DMS53 (cell line): ENCODE data around the gene CDC42BPB.
"Not testable (repeated sequence)": the region's sequence is repeated elsewhere in the genome, so short reads cannot be mapped to it uniquely, and the experiment has no call there.

Experiments used
- DNase-seq: peaks from one replicate; lab custom pipeline; 2025; lab: John Stamatoyannopoulos, UW

Gene CDC42BPB

DNA sequence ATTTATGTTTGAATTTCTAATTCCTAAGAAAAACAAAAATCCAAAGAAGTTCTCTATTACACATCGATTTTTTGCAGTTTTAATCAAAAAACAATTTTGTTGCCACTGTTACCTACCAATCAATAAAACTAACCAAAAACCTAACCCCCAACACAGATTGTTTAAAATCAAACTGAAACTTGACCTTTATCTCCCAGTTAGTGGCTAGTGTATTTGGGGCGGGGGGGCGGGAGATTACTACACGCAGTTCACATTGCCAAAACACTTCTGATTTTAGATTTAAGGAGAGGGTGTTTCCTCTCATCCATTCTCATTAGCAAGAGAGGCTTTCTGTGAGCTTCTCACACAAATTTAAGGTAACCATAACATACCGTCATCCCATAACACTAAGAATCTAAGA is 6.4 kb downstream of the CDC42BPB start:
- no peak for DNase-seq

DNA sequence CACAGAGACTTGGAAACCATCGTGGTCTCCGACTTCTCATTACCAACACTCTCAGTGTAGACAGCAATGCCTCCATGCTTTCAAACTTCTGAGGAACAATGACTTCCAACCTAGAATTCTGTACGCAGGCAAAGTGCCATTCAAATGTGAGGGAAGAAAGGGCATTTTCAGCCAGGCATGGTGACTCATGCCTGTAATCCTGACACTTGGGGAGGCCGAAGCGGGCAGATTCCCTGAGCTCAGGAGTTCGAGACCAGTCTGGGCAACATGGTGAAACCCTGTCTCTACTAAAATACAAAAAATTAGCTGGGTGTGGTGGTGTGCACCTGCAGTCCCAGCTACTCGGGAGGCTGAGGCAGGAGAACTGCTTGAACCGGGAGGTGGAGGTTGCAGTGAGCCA is 9.9 kb downstream of the CDC42BPB start:
- DNase-seq = not testable (repeated sequence)

DNA sequence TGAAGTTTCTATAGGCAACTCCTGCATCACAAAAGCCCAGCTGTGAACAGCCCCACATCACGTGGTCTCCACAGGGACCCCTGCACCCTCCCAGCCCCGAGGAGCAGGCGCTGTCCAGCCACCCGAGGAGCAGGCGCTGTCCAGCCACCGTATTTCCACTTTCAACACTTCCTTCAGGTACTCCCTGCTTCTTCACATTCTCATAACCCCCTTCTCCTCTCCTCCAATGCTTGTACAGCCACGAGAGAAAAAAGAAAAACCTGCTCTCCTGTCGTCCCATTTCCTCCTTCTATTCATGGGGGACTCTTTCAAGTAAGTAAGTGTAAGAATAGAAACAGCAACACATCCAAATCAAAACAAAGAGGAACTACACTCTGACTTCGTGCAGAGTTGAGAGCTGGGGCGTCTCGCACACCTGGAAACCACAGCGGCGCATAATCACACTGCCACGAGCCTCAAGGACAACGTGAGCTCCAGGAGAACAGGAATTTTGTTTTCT is 11.9 kb downstream of the CDC42BPB start:
- no peak for DNase-seq

DNA sequence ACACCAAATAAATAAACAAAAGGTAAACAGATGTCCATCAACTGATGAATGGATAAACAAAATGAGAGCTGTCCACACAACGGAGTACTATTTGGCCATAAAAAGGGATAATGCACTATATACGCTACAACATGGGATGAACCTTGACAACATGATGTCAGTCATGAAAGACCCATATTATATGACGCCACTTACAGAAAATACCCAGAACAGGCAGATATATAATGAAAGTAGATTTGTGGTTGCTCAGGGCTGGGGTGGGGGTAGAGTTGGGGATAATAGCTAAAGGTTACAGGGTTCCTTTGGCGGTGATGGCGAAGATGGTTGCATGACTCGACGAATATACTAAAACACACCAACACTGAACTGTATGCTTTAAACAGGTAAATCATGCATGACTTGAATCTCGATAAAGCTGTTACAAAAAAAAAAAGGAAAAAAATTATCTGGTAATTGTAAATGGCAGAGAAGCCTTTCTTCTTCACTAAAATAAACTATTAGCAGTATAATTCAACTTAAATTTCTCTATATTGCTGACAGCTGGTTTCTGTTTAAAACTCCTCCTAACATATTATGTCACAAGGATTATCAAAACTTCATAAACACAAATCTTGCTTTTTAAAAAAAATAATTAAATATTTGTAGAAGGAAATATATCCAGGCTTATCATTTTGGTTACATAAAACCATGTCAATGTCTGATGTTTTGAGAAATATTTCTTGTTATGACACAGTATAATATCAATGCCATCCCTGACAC is 13.9 kb downstream of the CDC42BPB start:
- DNase-seq = no peak

DNA sequence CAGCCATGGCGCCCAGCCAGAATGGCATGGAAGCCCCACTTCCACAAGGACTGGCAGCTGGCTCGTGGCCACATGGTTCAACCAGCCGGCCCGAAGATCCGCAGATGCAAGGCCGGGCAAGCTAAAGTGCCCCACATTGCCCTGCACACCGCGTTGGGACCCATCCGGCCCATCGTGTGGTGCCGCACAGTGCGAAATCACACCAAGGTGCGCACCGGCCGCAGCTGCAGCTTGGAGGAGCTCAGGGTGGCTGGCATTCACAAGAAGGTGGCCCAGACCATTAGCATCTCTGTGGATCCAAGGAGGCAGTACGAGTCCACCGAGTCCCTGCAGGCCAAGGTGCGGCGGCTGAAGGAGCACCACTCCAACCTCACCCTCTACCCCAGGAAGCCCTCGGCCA is 15.9 kb downstream of the CDC42BPB start:
- no peak for DNase-seq

DNA sequence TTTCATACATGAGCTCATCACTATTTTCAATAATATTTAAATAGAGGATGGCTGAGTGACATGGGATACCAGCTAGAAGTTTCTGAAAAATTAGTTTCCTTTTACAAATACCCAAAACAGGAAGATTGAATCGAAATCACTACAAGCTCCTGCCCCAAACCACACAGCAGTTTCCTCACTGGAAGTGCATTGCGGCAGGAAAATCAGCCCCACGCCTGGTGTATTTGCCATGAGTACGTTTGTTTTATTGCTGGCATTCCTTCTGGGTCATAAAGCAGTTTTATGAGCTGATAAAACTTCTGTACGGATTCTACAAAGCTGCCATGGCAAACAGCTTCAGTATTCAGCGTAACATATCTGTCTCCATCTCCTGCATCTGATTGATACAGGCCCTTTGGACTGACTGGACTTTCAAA is 23.7 kb downstream of the CDC42BPB start:
- DNase-seq = no peak

DNA sequence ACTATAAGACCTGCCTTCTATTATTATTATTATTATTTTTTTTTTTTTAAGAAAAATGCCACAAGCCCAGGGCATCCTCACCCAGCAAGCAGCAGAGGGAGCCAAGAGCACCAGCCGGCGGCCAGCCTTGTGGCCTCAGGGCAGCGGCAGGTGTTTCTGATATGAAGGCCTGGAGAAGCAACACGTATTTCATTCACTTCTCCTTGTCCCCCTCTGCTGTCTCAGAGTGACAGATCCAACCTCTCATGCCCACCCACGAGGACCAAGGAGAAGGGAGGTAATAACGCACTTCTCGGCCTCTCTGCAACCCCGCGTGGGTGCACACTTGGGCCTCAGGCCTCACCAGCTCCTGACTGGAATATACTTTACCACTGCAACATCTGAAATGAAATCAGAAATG is 25.4 kb downstream of the CDC42BPB start:
- DNase-seq = peak; percentile 10

DNA sequence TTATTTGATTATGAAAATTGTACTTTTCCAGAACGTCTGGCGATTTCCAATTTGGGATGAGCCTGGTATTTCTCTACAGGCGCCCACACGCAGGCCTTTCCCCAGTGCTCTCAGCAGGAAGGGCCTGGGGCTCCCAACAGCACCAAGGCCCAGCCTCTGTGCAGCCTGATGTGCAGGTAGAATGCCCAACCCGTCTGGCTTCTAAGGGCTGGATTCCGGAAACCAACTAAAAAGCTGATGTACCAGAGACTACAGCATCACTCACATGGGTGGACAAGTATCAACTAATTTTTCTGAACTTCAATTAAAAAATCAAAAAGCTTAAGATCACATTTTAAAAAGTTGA is 25.8 kb downstream of the CDC42BPB start:
- DNase-seq = no peak

DNA sequence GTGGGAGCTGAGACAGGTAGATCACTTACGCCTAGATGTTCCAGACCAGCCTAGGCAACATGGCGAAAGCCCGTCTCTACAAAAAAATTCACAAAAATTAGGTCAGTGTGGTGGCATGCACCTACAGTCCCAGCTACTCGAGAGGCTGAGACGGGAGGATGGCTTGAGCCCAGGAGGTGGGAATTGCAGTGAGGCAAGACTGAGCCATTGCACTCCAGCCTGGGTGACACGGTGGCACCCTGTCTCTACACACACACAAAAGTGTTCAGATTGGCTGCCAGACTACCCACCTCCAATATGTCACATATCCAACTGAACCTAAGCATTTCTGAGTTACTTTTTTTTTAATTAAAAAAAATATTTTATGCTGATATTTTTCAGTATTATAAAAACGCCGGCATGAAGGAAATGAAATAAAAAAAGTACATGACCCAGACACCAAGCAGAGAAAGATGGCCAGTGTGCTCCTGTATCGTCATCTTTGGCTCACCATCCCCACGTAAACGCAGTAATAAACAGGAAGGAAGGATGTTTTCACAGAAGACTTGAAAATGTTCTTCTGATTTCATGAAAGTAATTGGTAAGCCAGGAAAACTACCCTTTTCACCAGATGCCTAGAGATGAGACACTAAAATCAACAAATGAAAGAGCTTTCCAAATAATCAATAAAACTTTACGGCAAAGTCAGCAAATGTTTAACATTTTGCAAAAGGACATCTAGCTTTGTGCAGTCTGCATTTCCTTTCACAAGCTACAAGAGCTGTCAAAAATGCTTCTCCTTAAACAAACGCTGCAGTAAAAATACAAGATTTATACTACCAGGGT is 26.4 kb downstream of the CDC42BPB start:
- DNase-seq = no peak

DNA sequence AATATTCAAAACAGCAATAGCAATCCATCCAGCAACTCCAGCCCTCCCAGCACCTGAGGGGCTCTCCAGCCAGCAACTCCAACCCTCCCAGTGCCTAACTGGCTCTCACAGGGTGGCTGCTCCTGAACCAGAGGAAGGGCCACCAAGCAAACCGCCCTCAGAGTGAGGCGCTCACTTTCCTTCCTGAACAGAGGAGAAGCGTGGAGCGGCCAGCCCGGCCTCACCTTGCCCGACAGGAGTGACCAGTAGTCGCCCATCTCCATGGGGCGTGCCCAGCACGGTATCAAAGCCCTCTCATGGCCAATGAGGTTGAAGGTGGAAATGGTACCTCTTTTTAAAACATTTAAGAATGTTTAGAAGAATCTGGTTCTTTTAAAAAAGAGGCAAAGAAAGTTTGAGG is 27.4 kb downstream of the CDC42BPB start:
- no peak for DNase-seq

DNA sequence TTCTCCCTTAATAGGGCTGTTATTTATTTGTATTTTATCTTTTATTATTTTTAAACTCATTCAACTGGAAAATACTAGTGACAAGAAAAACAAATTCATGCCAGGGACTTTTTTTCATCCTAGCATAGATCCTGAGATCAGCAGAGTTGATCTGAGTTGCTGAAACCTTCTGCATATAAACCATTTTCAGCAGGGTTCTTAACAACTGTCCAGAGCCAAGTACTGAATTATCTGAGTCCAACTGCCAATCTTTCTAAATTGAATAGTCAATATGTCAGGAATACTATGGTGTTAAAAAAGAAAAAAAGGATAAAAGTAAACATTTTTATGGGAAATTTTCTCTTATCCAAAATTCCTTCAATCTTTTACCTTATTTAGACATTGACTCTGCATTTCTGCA is 28.6 kb downstream of the CDC42BPB start:
- no peak for DNase-seq

DNA sequence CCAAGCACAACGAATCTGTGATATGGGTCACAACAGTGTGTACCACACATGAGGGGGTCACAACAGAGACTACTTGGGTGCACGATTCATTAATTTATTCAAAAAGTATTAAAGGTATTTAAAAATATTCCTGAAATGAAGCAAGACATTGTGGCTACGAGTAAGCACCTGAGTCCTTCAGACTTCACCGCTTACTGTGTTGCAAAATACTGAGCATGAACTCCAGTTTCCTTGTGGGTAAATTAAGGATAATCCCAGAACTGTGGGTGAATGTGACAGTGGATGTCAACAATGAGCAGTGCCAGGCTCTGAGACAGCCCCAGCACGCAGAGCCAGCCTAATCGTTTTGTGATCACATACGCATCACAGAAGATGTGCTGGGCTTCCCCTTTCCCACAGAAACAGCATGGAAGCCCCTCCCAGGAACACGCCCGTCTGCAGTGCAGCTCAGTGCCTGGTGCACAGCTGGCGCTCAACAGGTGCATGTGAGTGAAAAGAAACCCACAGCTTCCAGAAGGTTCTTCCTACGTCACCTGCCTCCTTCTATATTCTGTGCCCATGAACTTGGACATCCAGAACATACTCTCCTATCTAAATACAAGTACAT is 29.1 kb downstream of the CDC42BPB start:
- no peak for DNase-seq

DNA sequence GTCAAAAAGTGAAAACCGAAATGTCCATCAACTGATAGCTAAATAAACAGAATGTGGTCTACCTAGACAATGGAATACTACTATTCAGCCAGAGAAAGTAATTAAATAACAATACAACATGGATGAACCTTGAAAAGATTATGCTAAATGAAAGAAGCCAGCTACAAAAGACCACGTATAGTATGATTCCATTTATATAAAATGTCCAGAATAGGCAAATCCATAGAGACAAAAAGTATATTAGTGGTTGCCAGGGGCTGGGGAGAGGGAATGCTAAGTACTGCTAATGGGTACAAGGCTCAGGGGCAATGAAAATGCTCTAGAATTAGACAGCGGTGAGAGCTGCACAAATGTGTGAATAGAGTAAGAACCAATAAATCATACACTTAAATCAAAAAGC is 29.9 kb downstream of the CDC42BPB start:
- no peak for DNase-seq

DNA sequence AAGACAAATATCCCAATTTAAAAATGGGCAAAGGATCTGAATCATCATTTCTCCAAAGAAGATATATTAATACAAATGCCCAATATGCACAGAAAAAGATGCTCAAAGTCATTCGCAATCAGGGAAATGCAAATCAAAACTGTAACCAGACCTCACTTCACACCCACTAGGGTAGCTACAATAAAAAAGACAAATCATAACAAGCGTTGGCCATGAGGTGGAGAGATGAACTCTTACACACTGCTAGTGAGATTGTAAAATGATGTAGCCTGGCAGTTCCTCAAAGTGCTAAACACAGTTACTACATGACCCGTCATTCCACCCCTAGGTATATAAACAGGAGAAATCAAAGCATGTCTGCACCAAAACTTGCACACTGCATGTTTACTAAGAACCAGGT is 30.4 kb downstream of the CDC42BPB start:
- DNase-seq = no peak

DNA sequence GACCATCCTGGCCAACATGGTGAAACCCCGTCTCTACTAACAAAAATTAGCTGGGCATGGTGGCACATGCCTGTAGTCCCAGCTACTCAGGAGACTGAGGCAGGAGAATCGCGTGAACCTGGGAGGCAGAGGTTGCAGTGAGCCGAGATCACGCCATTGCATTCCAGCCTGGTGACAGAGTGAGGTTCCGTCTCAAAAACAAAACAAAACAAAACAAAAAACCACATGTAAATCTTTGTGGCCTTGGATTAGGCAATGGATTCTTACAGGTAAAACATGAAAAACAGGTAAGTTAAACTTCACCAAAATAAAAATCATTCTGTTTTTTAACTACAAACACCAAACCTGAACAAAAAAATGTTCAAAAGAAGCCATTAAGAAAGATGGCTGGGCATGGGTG is 31.2 kb downstream of the CDC42BPB start:
- DNase-seq = not testable (repeated sequence)

DNA sequence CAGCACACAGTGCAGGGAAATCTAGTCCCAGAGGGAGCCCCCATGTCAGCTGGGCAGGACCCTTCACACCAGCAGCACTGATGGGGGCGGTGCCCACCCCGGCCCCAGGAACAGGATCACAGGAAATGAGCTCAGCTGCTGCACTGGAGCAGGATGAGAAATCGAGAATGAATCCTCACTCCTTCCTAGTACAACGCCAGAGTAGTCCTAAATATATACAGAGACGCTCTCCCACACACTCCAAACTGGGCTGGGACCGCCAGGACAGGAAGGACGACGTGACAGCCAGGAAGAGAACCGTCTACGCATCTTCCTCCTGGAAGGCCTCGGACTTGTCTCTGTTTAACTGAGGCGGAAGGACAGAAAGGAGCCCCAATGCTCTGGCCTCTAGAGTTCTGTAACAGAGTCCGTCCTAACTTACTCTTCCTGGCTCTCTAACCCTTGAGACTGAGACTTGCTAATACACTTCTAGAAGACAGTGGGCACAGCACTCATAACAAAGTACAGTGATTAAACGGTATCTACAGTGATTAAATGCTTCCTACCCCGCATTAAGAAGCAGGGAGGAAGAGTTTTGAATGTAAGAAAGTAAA is 33.4 kb downstream of the CDC42BPB start:
- DNase-seq = no peak

DNA sequence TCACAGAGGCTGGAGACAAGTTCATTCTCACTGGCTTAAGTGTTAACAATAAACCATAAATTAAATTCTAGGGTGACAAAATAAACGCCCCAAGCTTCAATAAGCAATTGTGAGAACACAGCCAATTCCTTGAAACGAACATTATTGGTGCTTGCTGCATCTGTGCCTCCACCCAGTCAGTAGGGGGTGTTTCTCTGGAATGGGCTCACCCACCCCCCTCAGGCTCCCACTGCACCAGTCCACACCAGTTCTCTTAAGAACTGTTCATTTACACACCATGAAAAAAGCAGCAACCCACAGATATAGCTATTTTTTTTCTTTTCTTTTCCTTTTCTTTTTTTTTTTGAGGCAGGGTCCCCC is 34.7 kb downstream of the CDC42BPB start:
- peak; percentile 45 for DNase-seq

DNA sequence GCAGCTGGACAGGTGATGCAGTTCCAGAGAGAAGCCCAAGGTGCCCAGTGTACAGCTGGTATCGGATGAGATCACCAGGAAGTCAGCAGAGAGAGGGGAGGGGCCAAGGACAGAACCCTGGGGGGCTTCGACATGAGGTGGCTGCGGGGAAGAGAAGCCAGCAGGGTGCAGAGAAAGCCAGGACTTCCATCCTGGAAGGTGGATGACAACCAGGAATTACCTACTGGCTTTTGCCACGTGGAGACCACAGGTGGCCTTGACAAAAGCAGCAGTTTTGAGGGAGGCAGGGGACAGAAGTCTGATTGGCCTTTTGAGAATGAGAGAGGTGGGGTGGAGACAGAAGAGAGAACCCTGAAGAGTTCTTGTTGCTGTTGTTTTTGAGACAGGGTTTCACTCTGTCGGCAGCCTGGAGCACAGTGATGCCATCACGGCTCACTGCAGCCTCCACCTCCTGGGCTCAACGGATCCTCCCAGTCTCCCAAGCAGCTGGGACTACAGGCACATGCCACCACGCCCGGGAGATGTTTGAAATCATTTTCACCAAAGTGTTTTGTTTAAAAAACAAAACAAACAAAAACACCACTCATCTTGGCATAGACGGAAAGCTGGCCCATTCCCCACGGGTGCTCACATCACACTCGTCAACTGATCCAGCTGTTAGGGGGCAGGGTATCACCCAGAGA is 35.2 kb downstream of the CDC42BPB start:
- DNase-seq = peak; percentile 69

DNA sequence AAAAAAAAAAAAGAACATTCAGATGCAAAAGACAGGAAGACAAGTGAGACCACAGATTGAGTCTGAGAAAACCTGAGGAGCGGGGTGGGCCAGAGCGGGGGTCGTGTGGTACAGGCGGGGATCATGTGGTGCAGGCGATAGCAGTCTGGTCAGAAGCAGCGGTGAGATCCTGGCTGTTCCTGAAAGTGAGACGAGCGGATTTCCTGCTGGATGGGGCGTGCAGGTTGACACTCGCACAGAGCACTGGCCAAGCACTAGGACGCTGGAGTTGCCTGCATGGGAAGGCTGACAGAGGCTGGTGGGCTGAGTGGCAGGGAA is 35.7 kb downstream of the CDC42BPB start:
- DNase-seq = no peak

DNA sequence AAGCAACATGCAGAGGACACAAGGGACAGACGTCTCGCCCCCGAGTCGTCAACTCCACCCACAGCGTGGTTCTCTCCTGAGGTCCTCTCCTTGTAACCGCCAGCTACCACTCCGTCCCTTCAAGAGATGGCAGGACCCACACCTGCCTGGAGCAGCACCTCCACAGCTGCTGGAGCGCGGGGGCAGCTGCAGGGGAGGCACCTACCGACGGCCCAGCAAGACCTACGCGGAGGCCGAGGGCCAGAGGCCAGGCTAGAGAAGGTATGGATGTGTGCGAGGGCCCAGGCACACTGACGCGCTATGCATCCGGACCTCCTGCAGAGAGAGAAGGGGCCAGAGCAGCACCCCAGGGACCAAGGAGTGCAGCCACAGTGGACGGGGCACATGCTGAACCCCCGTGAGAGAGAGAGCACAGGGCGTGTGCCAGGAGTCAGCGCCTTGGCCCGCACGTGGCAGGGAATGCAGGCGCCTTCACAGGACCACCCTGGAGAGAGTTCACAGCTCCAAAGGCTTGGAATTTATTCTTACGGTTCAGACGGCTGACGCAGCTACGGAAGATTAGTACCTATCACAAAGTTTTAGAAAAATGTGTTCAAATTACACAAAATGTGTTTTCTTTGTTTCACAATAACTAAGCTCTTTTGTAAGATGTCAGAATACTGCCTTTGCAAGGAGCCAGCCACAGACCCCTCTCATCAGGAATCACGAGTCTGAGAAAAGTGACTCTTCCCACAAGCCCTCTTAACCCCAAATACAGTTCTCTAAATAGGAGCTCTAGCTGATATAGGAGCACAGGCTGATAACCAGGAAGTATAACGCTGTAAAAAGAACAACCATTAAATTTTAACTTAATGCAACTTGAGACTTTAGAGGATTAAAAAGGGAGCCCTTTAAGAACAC is 36.8 kb downstream of the CDC42BPB start:
- DNase-seq = no peak

DNA sequence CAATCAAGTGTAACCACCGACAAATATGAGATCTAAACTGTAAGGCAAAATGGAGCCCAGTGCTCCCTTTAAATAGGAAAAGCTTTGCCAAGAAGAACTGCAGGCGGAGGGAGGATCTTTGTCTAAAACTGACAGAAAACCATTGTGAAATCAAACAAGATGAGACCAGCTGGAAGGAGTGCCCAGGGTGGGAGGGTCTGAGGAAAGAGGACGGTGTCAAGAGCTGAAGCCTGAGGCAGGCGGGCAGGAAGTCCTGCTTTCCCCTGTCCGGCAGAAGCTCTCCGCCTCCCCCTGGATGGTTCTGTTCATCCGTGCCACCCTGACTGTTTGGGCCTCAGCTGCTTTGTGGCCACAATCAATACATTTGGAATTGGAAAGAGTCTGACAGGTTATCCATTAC is 37.5 kb downstream of the CDC42BPB start:
- no peak for DNase-seq
